Retinal pigment epithelial cell (primary cell): Measurements from ENCODE around the gene EXOC5.
A peak's percentile ranks its signal among the peaks of the same experiment; 100 is the strongest.

Experiments used
- DNase-seq: peaks from one replicate; pipeline ENCODE4 v3.0.0-alpha.2; 2010; ENCODE audit warnings: low read depth
- H3K4me3 ChIP-seq: 2 replicates; pipeline ENCODE4 v1.5.1; 2011; ENCODE audit warnings: mild to moderate bottlenecking, low read length, control low read depth, moderate library complexity
- TF ChIP-seq, protein P1 (sequence below): conservative IDR thresholded peaks from 2 replicates; pipeline ENCODE4 v1.5.1; 2011; ENCODE audit warnings: low read depth, low read length, control low read depth, inconsistent platforms

EXOC5 gene

DNA sequence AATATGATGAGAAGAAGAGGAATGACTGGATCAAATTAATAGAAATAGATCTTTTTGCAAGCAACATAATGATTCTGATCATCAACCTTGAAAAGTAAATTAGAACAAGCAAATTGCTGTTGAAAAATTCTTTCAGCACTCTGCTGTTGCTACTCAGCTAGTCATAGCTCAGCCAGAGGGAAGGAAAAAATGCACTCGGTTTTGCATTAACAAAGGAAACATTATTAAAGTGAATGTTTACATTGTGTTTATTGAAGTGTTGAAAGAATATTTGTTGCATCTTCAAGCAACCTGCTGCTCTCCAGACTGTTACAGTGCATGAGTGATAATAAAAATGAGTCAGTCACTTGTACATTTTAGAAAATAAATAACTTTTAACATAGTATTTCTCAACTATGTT lies 26.5 kb upstream of the EXOC5 start:
- DNase-seq, result no peak
- no peak overlapping the region for H3K4me3 ChIP-seq
- TF ChIP-seq, protein P1, sequence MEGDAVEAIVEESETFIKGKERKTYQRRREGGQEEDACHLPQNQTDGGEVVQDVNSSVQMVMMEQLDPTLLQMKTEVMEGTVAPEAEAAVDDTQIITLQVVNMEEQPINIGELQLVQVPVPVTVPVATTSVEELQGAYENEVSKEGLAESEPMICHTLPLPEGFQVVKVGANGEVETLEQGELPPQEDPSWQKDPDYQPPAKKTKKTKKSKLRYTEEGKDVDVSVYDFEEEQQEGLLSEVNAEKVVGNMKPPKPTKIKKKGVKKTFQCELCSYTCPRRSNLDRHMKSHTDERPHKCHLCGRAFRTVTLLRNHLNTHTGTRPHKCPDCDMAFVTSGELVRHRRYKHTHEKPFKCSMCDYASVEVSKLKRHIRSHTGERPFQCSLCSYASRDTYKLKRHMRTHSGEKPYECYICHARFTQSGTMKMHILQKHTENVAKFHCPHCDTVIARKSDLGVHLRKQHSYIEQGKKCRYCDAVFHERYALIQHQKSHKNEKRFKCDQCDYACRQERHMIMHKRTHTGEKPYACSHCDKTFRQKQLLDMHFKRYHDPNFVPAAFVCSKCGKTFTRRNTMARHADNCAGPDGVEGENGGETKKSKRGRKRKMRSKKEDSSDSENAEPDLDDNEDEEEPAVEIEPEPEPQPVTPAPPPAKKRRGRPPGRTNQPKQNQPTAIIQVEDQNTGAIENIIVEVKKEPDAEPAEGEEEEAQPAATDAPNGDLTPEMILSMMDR, result no peak

DNA sequence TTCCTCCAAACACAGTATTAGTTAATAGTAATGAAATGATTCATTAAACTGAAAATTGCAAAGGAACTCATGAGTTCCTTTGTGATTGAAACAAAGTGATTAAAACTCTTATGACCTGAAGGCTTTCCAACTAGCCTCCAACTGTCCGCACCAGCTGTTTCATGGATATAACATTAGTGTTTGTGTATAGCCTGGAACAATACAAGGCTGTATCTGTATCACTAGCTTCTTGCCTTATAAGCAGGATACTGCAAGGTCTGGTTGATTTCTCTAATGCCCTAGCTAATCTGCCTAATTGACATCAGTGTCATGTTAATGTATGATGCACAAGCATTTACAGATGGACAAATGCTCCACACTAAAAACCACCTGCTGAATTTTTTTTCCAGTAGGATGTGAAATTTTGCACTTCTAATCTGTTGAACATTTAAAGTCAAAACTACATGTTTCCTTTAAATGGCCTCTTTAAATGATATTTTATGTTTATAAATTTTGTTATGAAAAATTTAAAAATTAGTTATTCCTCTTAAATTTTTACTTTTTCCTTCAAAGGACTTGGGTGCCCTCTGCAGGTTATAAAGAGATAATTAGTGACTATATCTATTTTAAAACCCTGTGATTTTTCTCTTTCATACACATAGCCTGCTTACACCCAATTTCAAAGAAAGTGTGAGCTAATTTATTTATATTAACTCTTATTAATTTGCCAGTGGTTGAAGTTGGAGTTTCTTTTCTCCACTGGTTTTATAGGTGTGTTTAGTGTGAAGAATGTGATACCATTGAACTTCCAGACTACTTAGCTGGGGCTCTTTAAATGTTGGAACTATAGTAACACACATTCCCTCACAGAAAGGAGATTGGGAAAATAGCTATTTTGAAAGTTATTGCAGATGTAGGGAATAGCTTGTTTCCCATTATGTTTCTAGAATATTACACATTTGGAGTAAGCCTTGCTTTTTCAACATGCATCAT lies 25.4 kb upstream of the EXOC5 start:
- DNase-seq, result no peak
- H3K4me3 ChIP-seq, result no peak overlapping the region
- TF ChIP-seq, protein P1, result peak; percentile 18

DNA sequence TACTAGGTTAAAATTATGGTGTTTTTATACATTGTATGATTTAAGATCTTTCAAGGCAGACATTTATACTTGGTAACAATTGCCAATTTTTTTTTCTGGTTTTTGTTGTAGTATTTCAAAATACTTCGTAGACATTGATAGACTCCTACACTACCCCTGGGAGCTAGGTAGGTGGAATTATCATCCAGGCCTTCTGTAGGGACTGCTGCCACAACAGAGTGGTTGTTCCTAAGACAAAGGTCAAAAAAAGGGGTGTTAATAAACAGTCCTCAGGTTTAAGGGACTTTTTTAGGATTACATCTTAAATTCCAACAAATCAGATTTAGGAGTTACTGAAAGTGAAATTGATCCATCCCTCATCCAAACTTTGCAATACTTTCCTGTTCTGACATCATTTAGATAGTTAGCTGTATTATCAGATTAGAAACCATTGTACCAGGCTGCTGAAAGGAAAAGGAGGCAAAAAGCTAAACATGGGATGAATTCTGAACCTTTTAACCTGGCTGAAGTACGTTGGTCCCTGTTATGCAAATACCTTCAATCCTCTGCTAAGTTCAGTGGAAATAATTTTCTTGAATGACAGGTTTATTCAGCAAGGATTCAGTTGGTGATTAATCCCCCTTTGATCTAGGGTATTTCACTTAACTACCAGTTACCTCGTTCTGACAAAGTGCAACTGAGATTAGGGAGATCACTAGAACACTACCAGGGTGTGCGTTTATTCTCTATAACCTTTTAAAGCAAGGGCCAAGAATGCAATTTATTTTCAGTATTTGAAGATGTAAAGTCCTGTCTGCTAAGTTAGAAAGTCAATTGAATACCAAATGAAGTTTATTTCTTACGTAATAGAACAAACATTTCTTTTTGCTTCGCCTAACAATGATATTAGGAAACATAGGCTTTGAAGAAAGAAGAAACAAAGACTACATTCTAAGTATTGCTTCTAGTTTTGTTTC lies 23.3 kb upstream of the EXOC5 start:
- TF ChIP-seq, protein P1, result no peak
- H3K4me3 ChIP-seq, result no peak overlapping the region
- peak; percentile 36 for DNase-seq

DNA sequence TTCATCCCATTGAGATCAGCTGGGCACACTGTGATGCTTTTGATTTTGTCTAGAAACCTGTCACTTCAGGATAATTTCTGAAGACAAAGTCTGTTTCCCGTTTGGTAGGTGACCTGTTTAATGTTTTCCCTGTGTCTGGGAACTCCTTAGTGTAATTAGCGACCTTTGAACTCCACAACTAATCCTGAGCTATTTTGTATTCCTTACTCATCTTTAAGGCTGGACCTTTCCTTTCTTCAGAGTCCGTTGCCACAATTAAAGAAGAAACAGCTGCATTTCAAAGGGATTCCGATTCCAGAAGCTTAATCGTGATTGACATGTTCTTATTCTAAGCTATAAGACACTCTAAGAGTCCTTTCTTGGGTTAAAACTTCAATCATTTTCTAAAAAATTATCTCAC lies 22.0 kb upstream of the EXOC5 start:
- no peak overlapping the region for H3K4me3 ChIP-seq
- TF ChIP-seq, protein P1, result no peak
- no peak for DNase-seq

DNA sequence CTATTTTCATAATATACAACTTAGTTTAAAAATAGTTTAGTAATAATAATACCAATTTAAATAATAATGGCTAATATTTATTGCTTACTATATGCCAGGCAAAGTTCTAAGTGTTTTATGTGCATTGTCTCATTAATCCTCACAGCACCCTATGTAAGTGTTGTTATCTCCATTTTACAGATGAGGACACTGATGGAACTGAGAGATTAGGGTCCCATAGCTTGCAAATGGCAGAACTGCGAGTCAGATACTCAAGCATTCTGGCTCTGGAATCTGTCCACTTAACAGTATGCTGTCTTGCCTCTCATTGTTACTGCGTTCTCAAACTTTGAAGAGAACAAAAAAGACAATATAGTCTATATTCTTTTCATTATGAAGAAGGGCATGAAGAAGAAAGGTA lies 19.0 kb upstream of the EXOC5 start:
- no peak for DNase-seq
- no peak overlapping the region for H3K4me3 ChIP-seq
- TF ChIP-seq, protein P1, result no peak

DNA sequence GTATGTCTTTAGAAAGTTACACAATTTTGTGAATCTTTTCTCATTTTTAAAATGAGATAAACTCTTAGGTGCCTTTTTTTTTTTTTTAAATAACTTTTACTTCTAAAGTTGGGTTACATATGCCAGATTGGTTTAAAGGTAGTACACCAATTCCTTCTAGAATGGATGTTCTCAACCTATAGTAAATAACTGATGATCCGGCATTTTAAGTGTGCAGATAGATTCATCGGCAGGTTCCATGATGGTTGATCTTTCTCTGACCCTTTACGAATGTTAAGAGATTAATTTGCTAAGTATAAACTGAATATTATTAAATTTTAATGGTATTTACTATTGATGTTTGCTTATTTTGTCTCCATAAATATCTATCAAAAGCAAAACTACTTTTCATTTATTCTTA lies 8.4 kb upstream of the EXOC5 start:
- H3K4me3 ChIP-seq, result no peak overlapping the region
- TF ChIP-seq, protein P1, result no peak
- no peak for DNase-seq
